ENCODE data around the gene GSTP1. TPM values are rescaled to one million over a fixed set of nuclear protein-coding genes. Genes with fewer than 3 reads are reported as not detected.

Gene GSTP1
- total RNA-seq, 4 donors from 2014 or later = 514 to 845 (median 628) TPM

GRCh38 chr11:67633758-67634365 is 50.2 kb downstream of the GSTP1 start:
- TF ChIP-seq POLR2A (IDR thresholded peaks at IDR 0.05) = no peak
- TF ChIP-seq CTCF (IDR thresholded peaks at IDR 0.05) = no peak

GRCh38 chr11:67634366-67635230 is 51.0 kb downstream of the GSTP1 start:
- Histone ChIP-seq H3K4me1 (peaks cover 0 to 11% (median 5%) of the 10 kb centered on the region in 3 donors), H3K27ac (no peak overlapping the region), H3K27me3 (peaks cover 27% of the 10 kb centered on the region), H3K9me3 (no peaks in the 10 kb centered on the region), H3K36me3 (no peaks in the 10 kb centered on the region), H3K4me3 (no peak overlapping the region)
- no peak for ATAC-seq
- 80% methylated on average over 1 of the region's 20 CpGs; no CpG with 5 or more reads in 1 of the 2 donors for WGBS, 2 donors (ENCODE audit: low coverage in 1 of 2)
- no peak for TF ChIP-seq POLR2A (IDR thresholded peaks at IDR 0.05)
- TF ChIP-seq POLR2AphosphoS5 (IDR thresholded peaks at IDR 0.05) = no peak
- no peak for TF ChIP-seq CTCF (IDR thresholded peaks at IDR 0.05)
- no peak for TF ChIP-seq EP300 (IDR thresholded peaks at IDR 0.05)

More at GRCh38 chr11:67633758-67634365, 50.2 kb downstream of the GSTP1 start:
- H3K27me3 ChIP-seq = peaks cover 20% of the 10 kb centered on the region
- H3K4me1 ChIP-seq = peaks cover 0 to 19% (median 5%) of the 10 kb centered on the region in 3 donors
- H3K9me3 ChIP-seq = no peaks in the 10 kb centered on the region
- ATAC-seq = no peak
- no peaks in the 10 kb centered on the region for H3K36me3 ChIP-seq
- WGBS, 2 donors (ENCODE audit: low coverage in 1 of 2) = 80% methylated on average over 5 of the region's 22 CpGs; no CpG with 5 or more reads in 1 of the 2 donors
- no peak overlapping the region for H3K4me3 ChIP-seq
- no peak overlapping the region for H3K27ac ChIP-seq

- Histone ChIP-seq H3K4me3 (no peak overlapping the region), H3K27ac (no peak overlapping the region), H3K36me3 (no peaks in the 10 kb centered on the region), H3K27me3 (peaks cover 33% of the 10 kb centered on the region), H3K4me1 (peaks cover 0 to 11% (median 5%) of the 10 kb centered on the region in 3 donors), H3K9me3 (no peaks in the 10 kb centered on the region)
- WGBS, 2 donors (ENCODE audit: low coverage in 1 of 2) = 67 to 74% methylated on average over 3 of the region's 4 CpGs
- TF ChIP-seq EP300 (IDR thresholded peaks at IDR 0.05) (no peak), POLR2AphosphoS5 (IDR thresholded peaks at IDR 0.05) (no peak), POLR2A (IDR thresholded peaks at IDR 0.05) (no peak), CTCF (IDR thresholded peaks at IDR 0.05) (no peak)
- no peak for ATAC-seq
Measured at GRCh38 chr11:67635231-67635521, 51.6 kb downstream of the GSTP1 start.

Small RNA genes lying within 50 kb of the gene (small RNA-seq; reads per million reads assigned to genes)
- 0 reads per million in 4 donors for gene AP003385.3

Other genes starting within 250 kb of the GSTP1 start
- 10 to 100 TPM; 65.7 to 87.3 (median 74.4) TPM for gene POLD4, start 230.3 kb upstream of the GSTP1 start, total RNA-seq
- 10 to 100 TPM in 1 of 4 donors, 1 to 10 TPM in 3; 6.1 to 21.7 (median 9.4) TPM for gene CLCF1, start 210.2 kb upstream of the GSTP1 start, total RNA-seq
- 10 to 100 TPM in 2 of 4 donors, 1 to 10 TPM in 2; 8.5 to 16.0 (median 11.1) TPM for gene RAD9A, start 191.8 kb upstream of the GSTP1 start, total RNA-seq
- 10 to 100 TPM; 49.9 to 78.6 (median 63.4) TPM for gene PPP1CA, start 182.0 kb upstream of the GSTP1 start, total RNA-seq
- gene TBC1D10C, start 179.7 kb upstream of the GSTP1 start, total RNA-seq = 1 to 10 TPM in 3 of 4 donors, under 1 TPM in 1; 0.30 to 2.0 (median 1.5) TPM
- 1 to 10 TPM in 3 of 4 donors, under 1 TPM in 1; 0.73 to 3.3 (median 1.6) TPM for gene CARNS1, start 168.1 kb upstream of the GSTP1 start, total RNA-seq
- gene RPS6KB2, start 155.3 kb upstream of the GSTP1 start, total RNA-seq = 10 to 100 TPM; 35.8 to 49.7 (median 45.6) TPM
- 1 to 10 TPM; 3.5 to 6.4 (median 4.2) TPM for gene PTPRCAP, start 146.1 kb upstream of the GSTP1 start, total RNA-seq
- 10 to 100 TPM; 48.3 to 82.4 (median 67.6) TPM for gene CORO1B, start 140.3 kb upstream of the GSTP1 start, total RNA-seq
- not detected for gene GPR152, start 131.1 kb upstream of the GSTP1 start, total RNA-seq
- gene CABP4, start 128.5 kb upstream of the GSTP1 start, total RNA-seq = 1 to 10 TPM in 1 of 4 donors, under 1 TPM in 3; 0.13 to 2.4 (median 0.77) TPM
- 10 to 100 TPM; 22.2 to 35.2 (median 32.5) TPM for gene TMEM134, start 114.6 kb upstream of the GSTP1 start, total RNA-seq
- 10 to 100 TPM; 65.4 to 87.5 (median 78.1) TPM for gene AIP, start 100.8 kb upstream of the GSTP1 start, total RNA-seq
- 10 to 100 TPM in 3 of 4 donors, 1 to 10 TPM in 1; 9.5 to 18.7 (median 15.4) TPM for gene PITPNM1, start 78.4 kb upstream of the GSTP1 start, total RNA-seq
- gene CDK2AP2, start 75.7 kb upstream of the GSTP1 start, total RNA-seq = 10 to 100 TPM; 29.1 to 69.3 (median 53.9) TPM
- not detected for gene CABP2, start 60.4 kb upstream of the GSTP1 start, total RNA-seq
- gene NDUFV1, start 23.1 kb downstream of the GSTP1 start, total RNA-seq = 100 to 1,000 TPM; 154 to 249 (median 180) TPM
- gene NUDT8, start 46.1 kb downstream of the GSTP1 start, total RNA-seq = 10 to 100 TPM in 1 of 4 donors, 1 to 10 TPM in 3; 2.4 to 18.5 (median 4.6) TPM
- not detected for gene TBX10, start 56.0 kb downstream of the GSTP1 start, total RNA-seq
- not detected for gene ACY3, start 66.9 kb downstream of the GSTP1 start, total RNA-seq
- gene ALDH3B2, start 90.8 kb downstream of the GSTP1 start, total RNA-seq = 1 to 10 TPM in 1 of 4 donors, not detected in 3; 3.4 TPM